Endometrial microvascular endothelial cells (primary cell): ENCODE measurements around the gene R3HCC1L. TPM values are rescaled to one million over a fixed set of nuclear protein-coding genes. Genes with fewer than 3 reads are reported as not detected.
"Not testable (repeated sequence)": the region's sequence is repeated elsewhere in the genome, so short reads cannot be mapped to it uniquely, and the experiment has no call there.

Experiments
- in situ Hi-C: cut with HindIII; loops from 2 replicates; pipeline ENCODE4 v1.10.0; 2017; ENCODE audit warnings: low sequenced_read_pairs, low pct_unique_long_range_greater_than_20kb; ENCODE audit errors: inconsistent ontology term
- total RNA-seq: library from RNA; depleted of rRNA; stranded (reverse); fragments of >200 nt; gene quantifications from one replicate; pipeline ENCODE4 v1.2.3, GENCODE V29; 2015; ENCODE audit errors: inconsistent ontology term

Gene R3HCC1L
- total RNA-seq, 1 donor from 2014 or later: 9.6 TPM

GRCh38 chr10:98125940-98126631 is 8.4 kb upstream of the R3HCC1L start:
- in situ Hi-C loops: no loop called here

- in situ Hi-C loops: no loop called here
Observed at GRCh38 chr10:98128802-98129201, 5.7 kb upstream of the R3HCC1L start.

GRCh38 chr10:98131619-98132018 is 2.8 kb upstream of the R3HCC1L start:
- in situ Hi-C loops: no loop called here

GRCh38 chr10:98133075-98133752 is 1.2 kb upstream of the R3HCC1L start:
- in situ Hi-C loops: not testable (repeated sequence)

GRCh38 chr10:98134117-98134430 is 383 bp upstream of the R3HCC1L start:
- in situ Hi-C loops: no loop called here

GRCh38 chr10:98135222-98135899 is 904 bp downstream of the R3HCC1L start:
- in situ Hi-C loops: no loop called here

GRCh38 chr10:98136775-98137174 is 2.3 kb downstream of the R3HCC1L start:
- in situ Hi-C loops: not testable (repeated sequence)

GRCh38 chr10:98138031-98138430 is 3.6 kb downstream of the R3HCC1L start:
- in situ Hi-C loops: no loop called here

GRCh38 chr10:98139431-98139830 is 5.0 kb downstream of the R3HCC1L start:
- in situ Hi-C loops: no loop called here

- in situ Hi-C loops: no loop called here
Observed at GRCh38 chr10:98141484-98142073, 7.1 kb downstream of the R3HCC1L start.

GRCh38 chr10:98144985-98145384 is 10.5 kb downstream of the R3HCC1L start:
- in situ Hi-C loops: no loop called here

- in situ Hi-C loops: no loop called here
Observed at GRCh38 chr10:98149858-98150257, 15.4 kb downstream of the R3HCC1L start.

- in situ Hi-C loops: no loop called here
Observed at GRCh38 chr10:98150544-98150943, 16.1 kb downstream of the R3HCC1L start.

- in situ Hi-C loops: not testable (repeated sequence)
Observed at GRCh38 chr10:98152778-98153177, 18.3 kb downstream of the R3HCC1L start.

GRCh38 chr10:98153213-98153958 is 18.9 kb downstream of the R3HCC1L start:
- in situ Hi-C loops: not testable (repeated sequence)

GRCh38 chr10:98154076-98154475 is 19.6 kb downstream of the R3HCC1L start:
- in situ Hi-C loops: no loop called here

GRCh38 chr10:98158576-98158975 is 24.1 kb downstream of the R3HCC1L start:
- in situ Hi-C loops: no loop called here

GRCh38 chr10:98163941-98164340 is 29.5 kb downstream of the R3HCC1L start:
- in situ Hi-C loops: no loop called here

- in situ Hi-C loops: no loop called here
Observed at GRCh38 chr10:98167191-98167590, 32.7 kb downstream of the R3HCC1L start.
